GM12872 (cell line): ENCODE data around the gene INSRR.
A peak's percentile ranks its signal among the peaks of the same experiment; 100 is the strongest.

Source experiments
- CTCF ChIP-seq: IDR thresholded peaks from 3 replicates; pipeline ENCODE4 v1.5.1; 2011; ENCODE audit warnings: low read depth, mild to moderate bottlenecking, low read length, moderate library complexity; ENCODE audit not compliant: insufficient read depth

The INSRR gene

GRCh38 chr1:156862584-156862983, 3.7 kb upstream of the INSRR start:
- no peak for TF ChIP-seq CTCF

- no peak for TF ChIP-seq CTCF
Measured at GRCh38 chr1:156860628-156861423, 1.9 kb upstream of the INSRR start, which contains the start of gene NTRK1. NTRK1 (plus strand) TSS chr1:156860865; CDS start chr1:156860935, 70 bp downstream.

GRCh38 chr1:156860113-156860627, 1.3 kb upstream of the INSRR start:
- TF ChIP-seq CTCF, result peak; percentile 91

GRCh38 chr1:156859523-156860112, 701 bp upstream of the INSRR start:
- TF ChIP-seq CTCF, result no peak

GRCh38 chr1:156858555-156858956, 361 bp downstream of the INSRR start:
- no peak for TF ChIP-seq CTCF

- TF ChIP-seq CTCF, result no peak
Measured at GRCh38 chr1:156857532-156857931, 1.4 kb downstream of the INSRR start.

- no peak for TF ChIP-seq CTCF
Measured at GRCh38 chr1:156856282-156856785, 2.6 kb downstream of the INSRR start.
